GM23338 (cell line): Measurements from ENCODE around the gene ODAD4. TPM values are rescaled to one million over a fixed set of nuclear protein-coding genes. Genes with fewer than 3 reads are reported as not detected.

Experiments
- ATAC-seq: fragments of 200-7000 bp; cut with Tn5 transposase; 3 replicates; pipeline ENCODE4 v1.9.1; 2020
- DNase-seq: peaks from one replicate; pipeline ENCODE4 v3.0.0-alpha.2; 2015; ENCODE audit warnings: low spot score
- H2AFZ ChIP-seq: fragments of 200-600 bp; sonication (generic); 2 replicates; pipeline ENCODE4 v1.8.0; 2016; ENCODE audit warnings: antibody characterized with exemption, mild to moderate bottlenecking, moderate library complexity
- H3F3A ChIP-seq: fragments of 200-600 bp; sonication (generic); replicated peaks from 2 replicates; pipeline ENCODE4 v1.8.0; 2017; ENCODE audit warnings: antibody characterized with exemption, mixed run types, low read depth
- H3K27ac ChIP-seq: fragments of 200-600 bp; sonication (generic); 2 replicates; pipeline ENCODE4 v1.6.1; 2016; ENCODE audit warnings: low read depth
- H3K27me3 ChIP-seq: fragments of 200-600 bp; sonication (generic); 2 replicates; pipeline ENCODE4 v1.8.0; 2016; ENCODE audit warnings: mild to moderate bottlenecking, mixed run types, moderate library complexity; ENCODE audit not compliant: insufficient read depth
- H3K36me3 ChIP-seq: fragments of 200-600 bp; sonication (generic); 2 replicates; pipeline ENCODE4 v1.8.0; 2016; ENCODE audit warnings: mild to moderate bottlenecking; ENCODE audit not compliant: insufficient read depth
- H3K4me1 ChIP-seq: fragments of 200-600 bp; sonication (generic); 2 replicates; pipeline ENCODE4 v1.8.0; 2016; ENCODE audit warnings: mild to moderate bottlenecking, moderate library complexity; ENCODE audit not compliant: insufficient read depth
- H3K4me2 ChIP-seq: fragments of 200-600 bp; sonication (generic); 2 replicates; pipeline ENCODE4 v1.7.1; 2017; ENCODE audit warnings: mixed run types
- H3K4me3 ChIP-seq: fragments of 200-600 bp; sonication (generic); 2 replicates; pipeline ENCODE4 v1.6.1; 2016; ENCODE audit warnings: mixed run types
- H3K79me2 ChIP-seq: fragments of 200-600 bp; sonication (generic); replicated peaks from 2 replicates; pipeline ENCODE4 v1.8.0; 2017; ENCODE audit warnings: mild to moderate bottlenecking; ENCODE audit not compliant: insufficient read depth
- H3K9me2 ChIP-seq: fragments of 200-600 bp; sonication (generic); 2 replicates; pipeline ENCODE4 v1.8.0; 2017; ENCODE audit not compliant: insufficient read depth
- H4K20me1 ChIP-seq: fragments of 200-600 bp; sonication (generic); replicated peaks from 2 replicates; pipeline ENCODE4 v1.8.0; 2017; ENCODE audit warnings: mild to moderate bottlenecking; ENCODE audit not compliant: insufficient read depth
- H3K27ac Mint-ChIP-seq: 2 replicates; pipeline ENCODE4 v1.8.0; 2020; ENCODE audit warnings: inconsistent platforms, mild to moderate bottlenecking, moderate library complexity, mixed read lengths
- H3K27me3 Mint-ChIP-seq: 3 replicates; pipeline ENCODE4 v1.8.0; 2022; ENCODE audit warnings: low read depth, mild to moderate bottlenecking, moderate library complexity, mixed read lengths, inconsistent platforms; ENCODE audit not compliant: insufficient read depth, poor library complexity
- H3K36me3 Mint-ChIP-seq: 3 replicates; pipeline ENCODE4 v1.8.0; 2021; ENCODE audit warnings: low read depth, mild to moderate bottlenecking, inconsistent platforms, moderate library complexity, mixed read lengths
- H3K4me1 Mint-ChIP-seq: 3 replicates; pipeline ENCODE4 v1.8.0; 2020; ENCODE audit warnings: mild to moderate bottlenecking, inconsistent platforms, mixed read lengths
- H3K4me3 Mint-ChIP-seq: 3 replicates; pipeline ENCODE4 v1.8.0; 2021; ENCODE audit warnings: moderate library complexity, mild to moderate bottlenecking, inconsistent platforms, mixed read lengths
- H3K9me3 Mint-ChIP-seq: 3 replicates; pipeline ENCODE4 v1.8.0; 2020; ENCODE audit warnings: moderate library complexity, mild to moderate bottlenecking, inconsistent platforms, mixed read lengths
- CREB1 ChIP-seq: fragments of 250-450 bp; sonication (Bioruptor Pico); IDR thresholded peaks from 2 replicates; pipeline ENCODE4 v1.5.0; 2020; ENCODE audit warnings: low read depth, mild to moderate bottlenecking, moderate library complexity
- EZH2 ChIP-seq: fragments of 200-600 bp; sonication (generic); IDR thresholded peaks from one replicate; pipeline ENCODE4 v1.8.0; 2017; ENCODE audit warnings: antibody characterized with exemption, mild to moderate bottlenecking, low read depth; ENCODE audit not compliant: unreplicated experiment
- JUNB ChIP-seq: IDR thresholded peaks from one replicate; pipeline ENCODE4 v1.6.1; 2016; ENCODE audit warnings: antibody characterized with exemption; ENCODE audit not compliant: unreplicated experiment
- NANOG ChIP-seq: IDR thresholded peaks from 2 replicates; pipeline ENCODE4 v1.6.1; 2016; ENCODE audit warnings: antibody characterized with exemption, borderline replicate concordance
- POLR2AphosphoS5 ChIP-seq: IDR thresholded peaks from 2 replicates; pipeline ENCODE4 v1.6.1; 2016; ENCODE audit warnings: antibody characterized with exemption, low read depth
- STAT1 ChIP-seq: IDR thresholded peaks from one replicate; pipeline ENCODE4 v1.6.1; 2016; ENCODE audit warnings: antibody characterized with exemption; ENCODE audit not compliant: unreplicated experiment
- ZNF114 ChIP-seq: fragments of 250-450 bp; sonication (Bioruptor Pico); IDR thresholded peaks from 2 replicates; pipeline ENCODE4 v1.5.0; 2020; ENCODE audit warnings: mild to moderate bottlenecking, moderate library complexity
- ZNF331 ChIP-seq: fragments of 250-450 bp; sonication (Bioruptor Pico); IDR thresholded peaks from 2 replicates; pipeline ENCODE4 v1.5.0; 2020; ENCODE audit warnings: low read depth, mild to moderate bottlenecking, moderate library complexity
- polyA plus RNA-seq: library from polyadenylated mRNA; unstranded; fragments of >200 nt; fragmentation: Nextera tagmentation; extraction: Ambion mirVana; gene quantifications from 2 replicates; pipeline ENCODE4 v1.2.1, GENCODE V29; 2016
- total RNA-seq: library from RNA; depleted of rRNA; stranded (reverse); fragments of >200 nt; shearing (Covaris generic); gene quantifications from 2 replicates; pipeline ENCODE4 v1.2.3, GENCODE V29; 2014
- TF ChIP-seq, protein P1 (sequence below): fragments of 250-450 bp; sonication (Bioruptor Pico); IDR thresholded peaks from 2 replicates; pipeline ENCODE4 v1.5.0; 2020; ENCODE audit warnings: mild to moderate bottlenecking, moderate library complexity

Gene ODAD4
- total and polyA plus RNA-seq, 2 experiments from 2014 or later, result 1.7 to 1.8 TPM

DNA sequence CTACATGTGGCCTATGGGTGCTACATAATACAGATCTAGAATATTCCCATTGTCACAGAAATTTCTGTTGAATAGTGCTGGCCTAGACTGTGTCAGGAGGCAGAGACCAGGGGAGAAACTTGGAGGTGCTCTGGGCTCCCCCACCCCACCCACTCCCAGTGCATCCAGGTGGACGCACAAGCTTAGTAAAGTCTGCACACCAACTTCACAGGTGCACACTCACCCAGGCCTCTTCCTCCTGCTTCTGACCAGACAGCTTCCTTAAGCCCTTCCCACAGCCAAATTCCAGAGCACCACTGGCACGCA lies 28.6 kb downstream of the ODAD4 start:
- H3F3A ChIP-seq, result peaks cover 10% of the 10 kb centered on the region; the same call in 1 of the 2 replicates
- H3K4me3 ChIP-seq, result no peak overlapping the region
- Mint-ChIP-seq H3K27ac (no peak overlapping the region), H3K4me3 (no peak overlapping the region), H3K9me3 (no peaks in the 10 kb centered on the region; the same call in 2 of the 3 replicates), H3K36me3 (peaks cover 10% of the 10 kb centered on the region; the same call in 1 of the 3 replicates), H3K4me1 (peaks cover 24% of the 10 kb centered on the region), H3K27me3 (peaks cover 11% of the 10 kb centered on the region)
- H3K79me2 ChIP-seq, result no peaks in the 10 kb centered on the region
- no peak overlapping the region for H3K27ac ChIP-seq
- H3K27me3 ChIP-seq, result no peaks in the 10 kb centered on the region
- no peak for TF ChIP-seq NANOG
- TF ChIP-seq, protein P1, sequence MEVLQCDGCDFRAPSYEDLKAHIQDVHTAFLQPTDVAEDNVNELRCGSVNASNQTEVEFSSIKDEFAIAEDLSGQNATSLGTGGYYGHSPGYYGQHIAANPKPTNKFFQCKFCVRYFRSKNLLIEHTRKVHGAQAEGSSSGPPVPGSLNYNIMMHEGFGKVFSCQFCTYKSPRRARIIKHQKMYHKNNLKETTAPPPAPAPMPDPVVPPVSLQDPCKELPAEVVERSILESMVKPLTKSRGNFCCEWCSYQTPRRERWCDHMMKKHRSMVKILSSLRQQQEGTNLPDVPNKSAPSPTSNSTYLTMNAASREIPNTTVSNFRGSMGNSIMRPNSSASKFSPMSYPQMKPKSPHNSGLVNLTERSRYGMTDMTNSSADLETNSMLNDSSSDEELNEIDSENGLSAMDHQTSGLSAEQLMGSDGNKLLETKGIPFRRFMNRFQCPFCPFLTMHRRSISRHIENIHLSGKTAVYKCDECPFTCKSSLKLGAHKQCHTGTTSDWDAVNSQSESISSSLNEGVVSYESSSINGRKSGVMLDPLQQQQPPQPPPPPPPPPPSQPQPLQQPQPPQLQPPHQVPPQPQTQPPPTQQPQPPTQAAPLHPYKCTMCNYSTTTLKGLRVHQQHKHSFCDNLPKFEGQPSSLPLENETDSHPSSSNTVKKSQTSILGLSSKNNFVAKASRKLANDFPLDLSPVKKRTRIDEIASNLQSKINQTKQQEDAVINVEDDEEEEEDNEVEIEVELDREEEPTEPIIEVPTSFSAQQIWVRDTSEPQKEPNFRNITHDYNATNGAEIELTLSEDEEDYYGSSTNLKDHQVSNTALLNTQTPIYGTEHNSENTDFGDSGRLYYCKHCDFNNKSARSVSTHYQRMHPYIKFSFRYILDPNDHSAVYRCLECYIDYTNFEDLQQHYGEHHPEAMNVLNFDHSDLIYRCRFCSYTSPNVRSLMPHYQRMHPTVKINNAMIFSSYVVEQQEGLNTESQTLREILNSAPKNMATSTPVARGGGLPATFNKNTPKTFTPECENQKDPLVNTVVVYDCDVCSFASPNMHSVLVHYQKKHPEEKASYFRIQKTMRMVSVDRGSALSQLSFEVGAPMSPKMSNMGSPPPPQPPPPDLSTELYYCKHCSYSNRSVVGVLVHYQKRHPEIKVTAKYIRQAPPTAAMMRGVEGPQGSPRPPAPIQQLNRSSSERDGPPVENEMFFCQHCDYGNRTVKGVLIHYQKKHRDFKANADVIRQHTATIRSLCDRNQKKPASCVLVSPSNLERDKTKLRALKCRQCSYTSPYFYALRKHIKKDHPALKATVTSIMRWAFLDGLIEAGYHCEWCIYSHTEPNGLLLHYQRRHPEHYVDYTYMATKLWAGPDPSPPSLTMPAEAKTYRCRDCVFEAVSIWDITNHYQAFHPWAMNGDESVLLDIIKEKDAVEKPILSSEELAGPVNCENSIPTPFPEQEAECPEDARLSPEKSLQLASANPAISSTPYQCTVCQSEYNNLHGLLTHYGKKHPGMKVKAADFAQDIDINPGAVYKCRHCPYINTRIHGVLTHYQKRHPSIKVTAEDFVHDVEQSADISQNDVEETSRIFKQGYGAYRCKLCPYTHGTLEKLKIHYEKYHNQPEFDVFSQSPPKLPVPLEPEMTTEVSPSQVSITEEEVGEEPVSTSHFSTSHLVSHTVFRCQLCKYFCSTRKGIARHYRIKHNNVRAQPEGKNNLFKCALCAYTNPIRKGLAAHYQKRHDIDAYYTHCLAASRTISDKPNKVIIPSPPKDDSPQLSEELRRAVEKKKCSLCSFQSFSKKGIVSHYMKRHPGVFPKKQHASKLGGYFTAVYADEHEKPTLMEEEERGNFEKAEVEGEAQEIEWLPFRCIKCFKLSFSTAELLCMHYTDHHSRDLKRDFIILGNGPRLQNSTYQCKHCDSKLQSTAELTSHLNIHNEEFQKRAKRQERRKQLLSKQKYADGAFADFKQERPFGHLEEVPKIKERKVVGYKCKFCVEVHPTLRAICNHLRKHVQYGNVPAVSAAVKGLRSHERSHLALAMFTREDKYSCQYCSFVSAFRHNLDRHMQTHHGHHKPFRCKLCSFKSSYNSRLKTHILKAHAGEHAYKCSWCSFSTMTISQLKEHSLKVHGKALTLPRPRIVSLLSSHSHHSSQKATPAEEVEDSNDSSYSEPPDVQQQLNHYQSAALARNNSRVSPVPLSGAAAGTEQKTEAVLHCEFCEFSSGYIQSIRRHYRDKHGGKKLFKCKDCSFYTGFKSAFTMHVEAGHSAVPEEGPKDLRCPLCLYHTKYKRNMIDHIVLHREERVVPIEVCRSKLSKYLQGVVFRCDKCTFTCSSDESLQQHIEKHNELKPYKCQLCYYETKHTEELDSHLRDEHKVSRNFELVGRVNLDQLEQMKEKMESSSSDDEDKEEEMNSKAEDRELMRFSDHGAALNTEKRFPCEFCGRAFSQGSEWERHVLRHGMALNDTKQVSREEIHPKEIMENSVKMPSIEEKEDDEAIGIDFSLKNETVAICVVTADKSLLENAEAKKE (CRISPR knock-in tag), result no peak
- TF ChIP-seq EZH2, result no peak
- TF ChIP-seq ZNF114 (CRISPR knock-in tag), result no peak
- no peak for TF ChIP-seq CREB1 (CRISPR knock-in tag)
- no peak for TF ChIP-seq JUNB
- no peak for TF ChIP-seq STAT1
- no peak for TF ChIP-seq ZNF331 (CRISPR knock-in tag)
- no peak for TF ChIP-seq POLR2AphosphoS5
- no peaks in the 10 kb centered on the region for H4K20me1 ChIP-seq
- DNase-seq, result peak; percentile 46
- peak; percentile 5; the same call in 2 of the 3 replicates for ATAC-seq
- no peaks in the 10 kb centered on the region for H3K36me3 ChIP-seq
- peak overlapping the region; percentile 66; the same call in 1 of the 2 replicates for H3K4me2 ChIP-seq
- peaks cover 19% of the 10 kb centered on the region for H3K4me1 ChIP-seq
- H3K9me2 ChIP-seq, result no peaks in the 10 kb centered on the region
- H2AFZ ChIP-seq, result no peak overlapping the region
